Osteoblast (primary cell): ENCODE results near the gene GLB1L3. TPM values are rescaled to one million over a fixed set of nuclear protein-coding genes. Genes with fewer than 3 reads are reported as not detected.
A peak's percentile ranks its signal among the peaks of the same experiment; 100 is the strongest.

Source experiments
- DNase-seq: peaks from one replicate; pipeline ENCODE4 v3.0.0; 2011; ENCODE audit warnings: low spot score, mixed read lengths; ENCODE audit not compliant: insufficient read length; ENCODE audit errors: missing footprints
- H2AFZ ChIP-seq: 2 replicates; pipeline ENCODE4 v1.6.0; 2011; ENCODE audit warnings: mild to moderate bottlenecking, low read length
- H3K27ac ChIP-seq: 2 replicates; pipeline ENCODE4 v1.5.1; 2011; ENCODE audit warnings: mild to moderate bottlenecking, low read depth, low read length, moderate library complexity
- H3K27me3 ChIP-seq: 2 replicates; pipeline ENCODE4 v1.6.0; 2012; ENCODE audit warnings: mild to moderate bottlenecking, control low read depth, inconsistent platforms, low read length, moderate library complexity; ENCODE audit not compliant: insufficient read depth
- H3K36me3 ChIP-seq: 2 replicates; pipeline ENCODE4 v1.5.1; 2011; ENCODE audit warnings: mild to moderate bottlenecking, low read length, control low read depth, moderate library complexity; ENCODE audit not compliant: insufficient read depth
- H3K4me1 ChIP-seq: 2 replicates; pipeline ENCODE4 v1.5.1; 2011; ENCODE audit warnings: mild to moderate bottlenecking, low read length, control low read depth, moderate library complexity; ENCODE audit not compliant: insufficient read depth
- H3K4me2 ChIP-seq: 2 replicates; pipeline ENCODE4 v1.6.0; 2011; ENCODE audit warnings: mild to moderate bottlenecking, low read length; ENCODE audit not compliant: insufficient read depth
- H3K4me3 ChIP-seq: fragments of 200-600 bp; sonication (generic); 3 replicates; pipeline ENCODE4 v1.5.1; 2012; ENCODE audit warnings: mild to moderate bottlenecking, low read length, inconsistent platforms; ENCODE audit not compliant: insufficient read depth
- H3K79me2 ChIP-seq: 2 replicates; pipeline ENCODE4 v1.6.0; 2012; ENCODE audit warnings: mild to moderate bottlenecking, low read length, control low read depth, inconsistent platforms; ENCODE audit not compliant: insufficient read depth
- H3K9me3 ChIP-seq: 2 replicates; pipeline ENCODE4 v1.5.1; 2011; ENCODE audit warnings: low read depth, low read length, control low read depth
- H4K20me1 ChIP-seq: 2 replicates; pipeline ENCODE4 v1.6.0; 2012; ENCODE audit warnings: mild to moderate bottlenecking, low read length, control low read depth; ENCODE audit not compliant: insufficient read depth
- total RNA-seq: library from RNA; depleted of rRNA; stranded (reverse); fragments of >200 nt; gene quantifications from 2 replicates; pipeline ENCODE4 v1.2.3, GENCODE V29; 2012
- TF ChIP-seq, protein P1 (sequence below): IDR thresholded peaks from 2 replicates; pipeline ENCODE4 v1.5.1; 2011; ENCODE audit warnings: mild to moderate bottlenecking, low read depth, low read length, moderate library complexity; ENCODE audit errors: extremely low read depth

GLB1L3 gene
- total RNA-seq, 1 donor, result not detected

DNA sequence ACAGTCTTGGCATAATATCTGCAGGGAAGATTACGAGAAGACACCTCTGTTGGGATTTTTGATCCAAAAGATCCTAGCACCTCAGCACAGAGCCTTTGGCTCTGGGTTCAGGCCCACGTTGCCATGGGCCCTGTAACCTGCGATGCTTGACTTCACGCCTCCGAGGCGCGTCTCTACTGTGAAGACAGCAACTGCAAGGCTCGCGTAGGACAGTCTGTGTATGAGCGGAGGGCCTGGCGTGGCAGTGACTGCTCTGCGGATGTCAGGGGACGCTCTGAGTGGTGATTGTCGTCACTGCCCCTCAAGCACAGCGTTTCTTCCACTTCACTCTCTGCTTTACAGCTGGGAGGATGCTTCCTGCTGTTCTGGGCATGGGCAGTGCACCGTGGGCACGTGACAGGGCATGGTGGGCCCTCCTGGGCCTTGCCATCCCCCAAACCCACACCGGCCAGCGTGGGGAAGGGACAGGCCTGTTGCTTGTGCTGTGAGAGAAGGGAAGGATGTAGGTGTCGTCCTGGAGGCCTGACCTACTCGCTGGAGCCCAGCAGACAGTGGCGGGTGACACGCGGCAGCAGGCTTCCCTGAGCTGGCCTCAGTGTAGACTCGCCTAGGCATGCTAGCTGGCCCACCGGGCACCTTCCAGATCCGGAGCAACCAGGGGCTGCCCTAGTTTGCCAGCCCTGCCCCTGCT lies 82.1 kb downstream of the GLB1L3 start:
- no peak overlapping the region for H2AFZ ChIP-seq
- TF ChIP-seq, protein P1, sequence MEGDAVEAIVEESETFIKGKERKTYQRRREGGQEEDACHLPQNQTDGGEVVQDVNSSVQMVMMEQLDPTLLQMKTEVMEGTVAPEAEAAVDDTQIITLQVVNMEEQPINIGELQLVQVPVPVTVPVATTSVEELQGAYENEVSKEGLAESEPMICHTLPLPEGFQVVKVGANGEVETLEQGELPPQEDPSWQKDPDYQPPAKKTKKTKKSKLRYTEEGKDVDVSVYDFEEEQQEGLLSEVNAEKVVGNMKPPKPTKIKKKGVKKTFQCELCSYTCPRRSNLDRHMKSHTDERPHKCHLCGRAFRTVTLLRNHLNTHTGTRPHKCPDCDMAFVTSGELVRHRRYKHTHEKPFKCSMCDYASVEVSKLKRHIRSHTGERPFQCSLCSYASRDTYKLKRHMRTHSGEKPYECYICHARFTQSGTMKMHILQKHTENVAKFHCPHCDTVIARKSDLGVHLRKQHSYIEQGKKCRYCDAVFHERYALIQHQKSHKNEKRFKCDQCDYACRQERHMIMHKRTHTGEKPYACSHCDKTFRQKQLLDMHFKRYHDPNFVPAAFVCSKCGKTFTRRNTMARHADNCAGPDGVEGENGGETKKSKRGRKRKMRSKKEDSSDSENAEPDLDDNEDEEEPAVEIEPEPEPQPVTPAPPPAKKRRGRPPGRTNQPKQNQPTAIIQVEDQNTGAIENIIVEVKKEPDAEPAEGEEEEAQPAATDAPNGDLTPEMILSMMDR, result no peak
- H3K79me2 ChIP-seq, result no peaks in the 10 kb centered on the region
- H3K27me3 ChIP-seq, result no peaks in the 10 kb centered on the region
- no peak overlapping the region for H3K27ac ChIP-seq
- H3K4me1 ChIP-seq, result no peaks in the 10 kb centered on the region
- no peaks in the 10 kb centered on the region for H3K9me3 ChIP-seq
- no peak overlapping the region for H3K4me2 ChIP-seq
- DNase-seq, result peak; percentile 53
- no peak overlapping the region for H3K4me3 ChIP-seq
- no peaks in the 10 kb centered on the region for H3K36me3 ChIP-seq
- no peaks in the 10 kb centered on the region for H4K20me1 ChIP-seq

DNA sequence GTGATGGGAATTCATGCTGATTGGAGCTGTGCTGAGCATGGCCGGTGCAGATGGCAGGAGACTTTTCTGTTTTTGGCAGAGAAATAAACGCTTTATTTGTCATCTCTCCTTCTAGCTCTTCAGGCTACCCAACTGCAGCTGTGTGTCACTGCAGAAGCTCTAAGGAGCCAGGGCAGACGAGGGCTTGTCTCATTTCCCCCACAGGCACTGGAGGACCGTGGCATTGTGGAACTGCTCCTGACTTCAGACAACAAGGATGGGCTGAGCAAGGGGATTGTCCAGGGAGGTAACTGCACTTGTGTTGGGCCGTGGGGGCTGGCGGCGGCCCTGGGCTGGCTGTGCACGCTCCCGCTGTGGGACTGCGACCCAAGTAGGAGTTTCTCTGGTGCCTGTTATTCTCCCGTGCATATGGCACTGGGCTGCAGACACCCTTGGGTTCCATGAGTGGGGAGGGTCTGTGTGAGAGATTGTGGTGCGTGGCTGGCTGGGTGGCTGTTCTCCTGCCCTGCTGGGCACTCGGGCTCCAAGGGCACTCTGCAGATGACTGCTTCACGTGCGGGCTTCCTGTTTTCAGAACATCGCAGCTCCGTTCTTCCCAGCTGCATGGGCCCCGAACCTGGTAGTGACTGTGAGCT lies 82.8 kb downstream of the GLB1L3 start:
- Histone ChIP-seq H2AFZ (no peak overlapping the region), H3K79me2 (no peaks in the 10 kb centered on the region), H3K27ac (no peak overlapping the region), H3K36me3 (no peaks in the 10 kb centered on the region), H3K4me3 (no peak overlapping the region), H3K9me3 (no peaks in the 10 kb centered on the region), H3K27me3 (no peaks in the 10 kb centered on the region), H4K20me1 (no peaks in the 10 kb centered on the region), H3K4me2 (no peak overlapping the region), H3K4me1 (no peaks in the 10 kb centered on the region)
- TF ChIP-seq, protein P1, result no peak
- peak; percentile 59 for DNase-seq

DNA sequence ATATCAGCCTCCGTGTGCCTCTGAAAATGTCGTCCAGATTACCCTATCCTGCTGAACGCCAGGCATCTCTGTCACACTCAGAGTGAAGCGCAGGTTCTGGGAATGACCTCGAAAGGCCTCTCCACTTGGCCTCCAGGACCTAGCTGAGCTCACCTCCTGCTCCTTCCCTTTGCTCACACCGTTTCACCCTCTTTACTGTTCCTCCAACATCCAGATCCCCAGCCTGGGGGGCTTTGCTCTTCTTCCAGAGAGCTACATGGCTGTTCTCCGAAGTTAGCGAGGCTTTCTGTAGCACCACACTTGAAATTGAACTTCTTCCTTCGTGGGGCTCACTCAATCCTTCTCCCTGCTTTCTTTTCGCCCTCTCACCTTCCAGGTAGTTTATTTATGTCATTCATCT lies 83.5 kb downstream of the GLB1L3 start:
- Histone ChIP-seq H3K4me1 (no peaks in the 10 kb centered on the region), H3K9me3 (no peaks in the 10 kb centered on the region)

More for the DNA sequence above, 83.5 kb downstream of the GLB1L3 start:
- Histone ChIP-seq H3K79me2 (no peaks in the 10 kb centered on the region), H3K27me3 (no peaks in the 10 kb centered on the region), H3K4me2 (no peak overlapping the region), H2AFZ (no peak overlapping the region), H3K4me3 (no peak overlapping the region), H4K20me1 (no peaks in the 10 kb centered on the region), H3K27ac (no peak overlapping the region), H3K36me3 (no peaks in the 10 kb centered on the region)
- DNase-seq, result peak; percentile 73
- TF ChIP-seq, protein P1, result no peak
